GM12878 (cell line): ENCODE results near the gene NTRK3. TPM values are rescaled to one million over a fixed set of nuclear protein-coding genes. Genes with fewer than 3 reads are reported as not detected.

Experiments used
- ATAC-seq: fragments of 200-7000 bp; cut with Tn5 transposase; 3 replicates; pipeline ENCODE4 v1.9.1; 2020; ENCODE audit warnings: mild to moderate bottlenecking, moderate library complexity
- BruUV-seq: library from RNA; stranded (reverse); fragments of 400-500 nt; replicated peaks from 2 replicates; lab custom pipeline; 2021; lab: Mats Ljungman, UMichigan
- CTCF ChIA-PET: fragments of 300-600 bp; sonication (Branson Sonifier 250); formaldehyde crosslinking; extraction: SDS; loops from one replicate; lab custom pipeline; 2021; ENCODE audit warnings: inconsistent platforms; lab: Yijun Ruan, JAX
- POLR2A ChIA-PET: fragments of 350-600 bp; formaldehyde crosslinking; extraction: SDS; loops from one replicate; lab custom pipeline; 2021; ENCODE audit warnings: inconsistent platforms; lab: Charles Lee
- RAD21 ChIA-PET: fragments of 300-600 bp; sonication (Branson Sonifier 250); formaldehyde crosslinking; loops from one replicate; lab custom pipeline; 2023; ENCODE audit warnings: antibody characterized with exemption; ENCODE audit not compliant: unreplicated experiment; lab: Charles Lee
- SMC1A ChIA-PET: fragments of 300-600 bp; sonication (Branson Sonifier 250); formaldehyde crosslinking; loops from one replicate; lab custom pipeline; 2023; ENCODE audit not compliant: unreplicated experiment, uncharacterized antibody; lab: Charles Lee
- DNase-seq: peaks from one replicate; pipeline ENCODE4 v3.0.0-alpha.2; 2011; ENCODE audit warnings: low read depth, low spot score
- FAIRE-seq: peaks from 3 replicates; lab custom pipeline; 2011; peaks lifted over from hg19 to GRCh38; lab: Jason Lieb, UNC
- H2AFZ ChIP-seq: 2 replicates; pipeline ENCODE4 v1.6.0; 2011; ENCODE audit warnings: low read depth, low read length, control low read depth; ENCODE audit not compliant: control insufficient read depth
- H3K27ac ChIP-seq: 2 replicates; pipeline ENCODE4 v1.5.1; 2011; ENCODE audit warnings: control low read depth; ENCODE audit not compliant: control insufficient read depth, insufficient read depth
- H3K27me3 ChIP-seq, 2 experiments: replicated peaks in 1 of 2; 2 replicates each; pipeline versions ENCODE4 v1.6.0 to v1.6.1; 2011; ENCODE audit warnings: low read length in 1 of 2; ENCODE audit not compliant: control insufficient read depth in 2 of 2, insufficient read depth in 2 of 2
- H3K36me3 ChIP-seq, 2 experiments: 2 replicates each; pipeline ENCODE4 v1.5.1; 2011; ENCODE audit warnings: low read length in 1 of 2; ENCODE audit not compliant: control insufficient read depth in 2 of 2, insufficient read depth in 2 of 2
- H3K4me1 ChIP-seq: 2 replicates; pipeline ENCODE4 v1.6.1; 2011; ENCODE audit warnings: mild to moderate bottlenecking, low read length, moderate library complexity, mixed read lengths; ENCODE audit not compliant: control insufficient read depth, insufficient read depth
- H3K4me2 ChIP-seq: 2 replicates; pipeline ENCODE4 v1.6.0; 2011; ENCODE audit warnings: control low read depth; ENCODE audit not compliant: control insufficient read depth, insufficient read depth
- H3K4me3 ChIP-seq: fragments of 200-600 bp; sonication (generic); 2 replicates; pipeline ENCODE4 v1.5.1; 2016
- H3K79me2 ChIP-seq: 2 replicates; pipeline ENCODE4 v1.6.0; 2011; ENCODE audit warnings: low read length; ENCODE audit not compliant: control insufficient read depth, insufficient read depth
- H3K9ac ChIP-seq: 2 replicates; pipeline ENCODE4 v1.8.0; 2011; ENCODE audit warnings: low read length, control low read depth, mixed read lengths; ENCODE audit not compliant: control insufficient read depth, insufficient read depth
- H3K9me3 ChIP-seq: replicated peaks from 3 replicates; pipeline ENCODE4 v1.5.1; 2011; ENCODE audit warnings: mild to moderate bottlenecking, low read length; ENCODE audit not compliant: control insufficient read depth, insufficient read depth
- H4K20me1 ChIP-seq: 2 replicates; pipeline ENCODE4 v1.6.0; 2011; ENCODE audit not compliant: control insufficient read depth, insufficient read depth
- CHD1 ChIP-seq: IDR thresholded peaks from 2 replicates; pipeline ENCODE4 v1.6.1; 2012; ENCODE audit warnings: low read depth, low read length, improper control_type of control experiment
- CREB1 ChIP-seq: IDR thresholded peaks from 2 replicates; pipeline ENCODE4 v1.6.1; 2012; ENCODE audit warnings: low read depth, mild to moderate bottlenecking, inconsistent platforms
- HSF1 ChIP-seq: fragments of 150-350 bp; IDR thresholded peaks from 2 replicates; pipeline ENCODE4 v1.6.1; 2014; ENCODE audit warnings: mild to moderate bottlenecking, low read depth, low read length
- JUNB ChIP-seq: IDR thresholded peaks from 2 replicates; pipeline ENCODE4 v1.6.1; 2016; ENCODE audit warnings: antibody characterized with exemption, mild to moderate bottlenecking
- MTA2 ChIP-seq: fragments of 450-650 bp; IDR thresholded peaks from 2 replicates; pipeline ENCODE4 v1.6.1; 2016; ENCODE audit warnings: low read depth, mild to moderate bottlenecking, moderate library complexity
- NRF1 ChIP-seq: conservative IDR thresholded peaks from 2 replicates; pipeline ENCODE4 v1.6.1; 2011; ENCODE audit warnings: mild to moderate bottlenecking, low read depth, low read length, improper control_type of control experiment
- TCF7 ChIP-seq: IDR thresholded peaks from 2 replicates; pipeline ENCODE4 v1.6.1; 2014; ENCODE audit warnings: antibody characterized with exemption, borderline replicate concordance
- YY1 ChIP-seq: IDR thresholded peaks from 2 replicates; pipeline ENCODE4 v1.6.1; 2011; ENCODE audit warnings: low read depth, mild to moderate bottlenecking, low read length
- ZBTB40 ChIP-seq: fragments of 450-650 bp; IDR thresholded peaks from 2 replicates; pipeline ENCODE4 v1.6.1; 2016; ENCODE audit warnings: mild to moderate bottlenecking, moderate library complexity, borderline replicate concordance
- ZNF217 ChIP-seq: fragments of 450-650 bp; IDR thresholded peaks from 2 replicates; pipeline ENCODE4 v1.6.1; 2017; ENCODE audit warnings: antibody characterized with exemption, mild to moderate bottlenecking
- ZSCAN29 ChIP-seq: fragments of 450-650 bp; IDR thresholded peaks from 2 replicates; pipeline ENCODE4 v1.6.1; 2017; ENCODE audit warnings: mild to moderate bottlenecking, moderate library complexity
- WGBS: methylation state at CpG from one replicate; pipeline ENCODE4 v1.1.6; 2016; ENCODE audit warnings: low lambda C conversion rate; ENCODE audit not compliant: insufficient replicate concordance, insufficient coverage; ENCODE audit errors: missing lambda C conversion rate; 5-methylcytosine and 5-hydroxymethylcytosine counted together
- in situ Hi-C: fragments of 300-500 bp; cut with MboI; formaldehyde crosslinking; loops from 9 replicates; pipeline ENCODE4 v1.14.3; 2018; ENCODE audit warnings: mixed read lengths
- intact Hi-C: fragments of 100-400 bp; cut with micrococcal nuclease; formaldehyde crosslinking; loops from one replicate; pipeline ENCODE4 v1.14.2; 2022; ENCODE audit not compliant: unreplicated experiment
- polyA plus RNA-seq, 11 experiments: library from polyadenylated mRNA; depleted of rRNA in 4 of 11; unstranded in 6 of 11; stranded (reverse) in 5 of 11; fragments of >200 nt; fragmentation: Nextera tagmentation in 4 of 11; fragmentation: Illumina TruSeq in 1 of 11; extraction: Ambion mirVana in 4 of 11; extraction: Trizol in 1 of 11; gene quantifications; 1 replicate in 1 of 11; 2 replicates in 10 of 11; pipeline versions ENCODE4 v1.2.1 to v1.2.3, GENCODE V29; 2011 to 2016; ENCODE audit warnings: inconsistent platforms in 2 of 11, missing spikeins in 2 of 11, low read depth in 1 of 11
- total RNA-seq, 4 experiments: library from RNA; depleted of rRNA in 3 of 4; stranded (reverse); fragments of >200 nt in 3 of 4; fragmentation: Illumina TruSeq in 1 of 4; extraction: Trizol in 1 of 4; gene quantifications; 2 replicates each; pipeline versions ENCODE4 v1.2.1 to v1.2.3, GENCODE V29; 2013 to 2021
- TF ChIP-seq, protein P1 (sequence below): fragments of 450-650 bp; IDR thresholded peaks from 2 replicates; pipeline ENCODE4 v1.6.1; 2017; ENCODE audit warnings: mild to moderate bottlenecking, moderate library complexity
- TF ChIP-seq, protein P2 (sequence below): fragments of 450-650 bp; IDR thresholded peaks from 2 replicates; pipeline ENCODE4 v1.6.1; 2017; ENCODE audit warnings: antibody characterized with exemption, mild to moderate bottlenecking, moderate library complexity

The NTRK3 gene
- total and polyA plus RNA-seq, 10 of the 15 experiments (the other 5 are each of a cell fraction or from before 2014, with no cell fraction given), result not detected

- 59% methylated on average over 2 of the region's 2 CpGs for WGBS
- RAD21 ChIA-PET, result no interaction called here
- no peaks in the 10 kb centered on the region for H3K79me2 ChIP-seq
- CTCF ChIA-PET, result no interaction called here
- SMC1A ChIA-PET, result no interaction called here
- no peak overlapping the region for H3K4me3 ChIP-seq
- H3K27me3 ChIP-seq, result no peaks in the 10 kb centered on the region
- BruUV-seq, result no TSS peak
- H3K4me2 ChIP-seq, result no peak overlapping the region
- H3K4me1 ChIP-seq, result no peaks in the 10 kb centered on the region
- FAIRE-seq (no peak), ATAC-seq (no peak), DNase-seq (no peak)
- H3K36me3 ChIP-seq, result no peaks in the 10 kb centered on the region
- no peak overlapping the region for H2AFZ ChIP-seq
- POLR2A ChIA-PET, result interaction anchor here (0.7 kb wide), 1 partner anchor 180 kb away, joined by 7 read pairs; no protein-coding TSS in a partner anchor
- intact Hi-C loops, result no loop called here
- in situ Hi-C loops, result no loop called here
- H3K27ac ChIP-seq, result no peak overlapping the region
- H4K20me1 ChIP-seq, result no peaks in the 10 kb centered on the region
- no peaks in the 10 kb centered on the region for H3K9me3 ChIP-seq
- no peak overlapping the region for H3K9ac ChIP-seq
- TF ChIP-seq YY1 (no peak), JUNB (no peak), TCF7 (no peak), CREB1 (no peak), HSF1 (no peak), ZBTB40 (no peak), NRF1 (no peak), ZNF217 (no peak), CHD1 (no peak), MTA2 (no peak), ZSCAN29 (no peak)
- TF ChIP-seq, protein P1, sequence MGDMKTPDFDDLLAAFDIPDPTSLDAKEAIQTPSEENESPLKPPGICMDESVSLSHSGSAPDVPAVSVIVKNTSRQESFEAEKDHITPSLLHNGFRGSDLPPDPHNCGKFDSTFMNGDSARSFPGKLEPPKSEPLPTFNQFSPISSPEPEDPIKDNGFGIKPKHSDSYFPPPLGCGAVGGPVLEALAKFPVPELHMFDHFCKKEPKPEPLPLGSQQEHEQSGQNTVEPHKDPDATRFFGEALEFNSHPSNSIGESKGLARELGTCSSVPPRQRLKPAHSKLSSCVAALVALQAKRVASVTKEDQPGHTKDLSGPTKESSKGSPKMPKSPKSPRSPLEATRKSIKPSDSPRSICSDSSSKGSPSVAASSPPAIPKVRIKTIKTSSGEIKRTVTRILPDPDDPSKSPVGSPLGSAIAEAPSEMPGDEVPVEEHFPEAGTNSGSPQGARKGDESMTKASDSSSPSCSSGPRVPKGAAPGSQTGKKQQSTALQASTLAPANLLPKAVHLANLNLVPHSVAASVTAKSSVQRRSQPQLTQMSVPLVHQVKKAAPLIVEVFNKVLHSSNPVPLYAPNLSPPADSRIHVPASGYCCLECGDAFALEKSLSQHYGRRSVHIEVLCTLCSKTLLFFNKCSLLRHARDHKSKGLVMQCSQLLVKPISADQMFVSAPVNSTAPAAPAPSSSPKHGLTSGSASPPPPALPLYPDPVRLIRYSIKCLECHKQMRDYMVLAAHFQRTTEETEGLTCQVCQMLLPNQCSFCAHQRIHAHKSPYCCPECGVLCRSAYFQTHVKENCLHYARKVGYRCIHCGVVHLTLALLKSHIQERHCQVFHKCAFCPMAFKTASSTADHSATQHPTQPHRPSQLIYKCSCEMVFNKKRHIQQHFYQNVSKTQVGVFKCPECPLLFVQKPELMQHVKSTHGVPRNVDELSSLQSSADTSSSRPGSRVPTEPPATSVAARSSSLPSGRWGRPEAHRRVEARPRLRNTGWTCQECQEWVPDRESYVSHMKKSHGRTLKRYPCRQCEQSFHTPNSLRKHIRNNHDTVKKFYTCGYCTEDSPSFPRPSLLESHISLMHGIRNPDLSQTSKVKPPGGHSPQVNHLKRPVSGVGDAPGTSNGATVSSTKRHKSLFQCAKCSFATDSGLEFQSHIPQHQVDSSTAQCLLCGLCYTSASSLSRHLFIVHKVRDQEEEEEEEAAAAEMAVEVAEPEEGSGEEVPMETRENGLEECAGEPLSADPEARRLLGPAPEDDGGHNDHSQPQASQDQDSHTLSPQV, result no peak
- TF ChIP-seq, protein P2, sequence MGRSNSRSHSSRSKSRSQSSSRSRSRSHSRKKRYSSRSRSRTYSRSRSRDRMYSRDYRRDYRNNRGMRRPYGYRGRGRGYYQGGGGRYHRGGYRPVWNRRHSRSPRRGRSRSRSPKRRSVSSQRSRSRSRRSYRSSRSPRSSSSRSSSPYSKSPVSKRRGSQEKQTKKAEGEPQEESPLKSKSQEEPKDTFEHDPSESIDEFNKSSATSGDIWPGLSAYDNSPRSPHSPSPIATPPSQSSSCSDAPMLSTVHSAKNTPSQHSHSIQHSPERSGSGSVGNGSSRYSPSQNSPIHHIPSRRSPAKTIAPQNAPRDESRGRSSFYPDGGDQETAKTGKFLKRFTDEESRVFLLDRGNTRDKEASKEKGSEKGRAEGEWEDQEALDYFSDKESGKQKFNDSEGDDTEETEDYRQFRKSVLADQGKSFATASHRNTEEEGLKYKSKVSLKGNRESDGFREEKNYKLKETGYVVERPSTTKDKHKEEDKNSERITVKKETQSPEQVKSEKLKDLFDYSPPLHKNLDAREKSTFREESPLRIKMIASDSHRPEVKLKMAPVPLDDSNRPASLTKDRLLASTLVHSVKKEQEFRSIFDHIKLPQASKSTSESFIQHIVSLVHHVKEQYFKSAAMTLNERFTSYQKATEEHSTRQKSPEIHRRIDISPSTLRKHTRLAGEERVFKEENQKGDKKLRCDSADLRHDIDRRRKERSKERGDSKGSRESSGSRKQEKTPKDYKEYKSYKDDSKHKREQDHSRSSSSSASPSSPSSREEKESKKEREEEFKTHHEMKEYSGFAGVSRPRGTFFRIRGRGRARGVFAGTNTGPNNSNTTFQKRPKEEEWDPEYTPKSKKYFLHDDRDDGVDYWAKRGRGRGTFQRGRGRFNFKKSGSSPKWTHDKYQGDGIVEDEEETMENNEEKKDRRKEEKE, result no peak
Measured at GRCh38 chr15:87851497-87851896, 405.0 kb downstream of the NTRK3 start.
